ENCODE measurements around the gene PHACTR3.

DNA sequence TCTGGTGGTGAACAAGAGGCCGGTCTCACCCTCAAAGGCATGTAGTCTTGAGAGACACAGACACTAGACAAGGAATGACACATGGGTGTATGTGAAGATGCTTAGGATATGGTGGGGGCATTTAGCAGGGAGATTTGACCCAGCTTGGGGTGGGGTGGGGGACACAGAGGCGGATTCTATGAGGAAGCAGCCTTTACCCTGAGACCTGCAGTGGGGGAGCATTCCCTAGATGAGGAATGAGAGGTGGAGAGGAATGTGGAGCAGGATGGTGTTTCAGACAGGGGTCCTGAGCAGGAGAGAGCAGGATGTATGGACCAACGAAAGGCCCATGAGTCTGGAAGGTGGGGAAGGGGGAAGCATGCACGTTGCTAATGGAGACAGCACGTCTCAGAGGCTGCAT is 57.8 kb downstream of the PHACTR3 start:
- no peak for TF ChIP-seq CTCF (IDR thresholded peaks at IDR 0.05)
- TF ChIP-seq POLR2AphosphoS5 (IDR thresholded peaks at IDR 0.05; ENCODE audit: low read depth, low read length), result no peak
